Activated CD8-positive, alpha-beta T cell treated with anti-CD3 and anti-CD28 coated beads for 36 hours (primary cell): Measurements from ENCODE around the gene RRP15. TPM values are rescaled to one million over a fixed set of nuclear protein-coding genes. Genes with fewer than 3 reads are reported as not detected.
A peak's percentile ranks its signal among the peaks of the same experiment; 100 is the strongest.

Source experiments
- ATAC-seq: fragments of 200-7000 bp; cut with Tn5 transposase; one replicate; pipeline ENCODE4 v1.10.0; 2021; ENCODE audit warnings: mild to moderate bottlenecking, moderate library complexity
- CTCF ChIA-PET: fragments of 350-600 bp; sonication (Branson Sonifier 250); formaldehyde crosslinking; loops from one replicate; lab custom pipeline; 2021; ENCODE audit warnings: antibody characterized with exemption; lab: Charles Lee
- POLR2A ChIA-PET: fragments of 350-600 bp; sonication (Branson Sonifier 250); formaldehyde crosslinking; loops from one replicate; lab custom pipeline; 2021; ENCODE audit warnings: antibody characterized with exemption; lab: Charles Lee
- DNase-seq: peaks from one replicate; pipeline ENCODE4 v3.0.0-alpha.2; 2020
- H3K27ac Mint-ChIP-seq: one replicate; pipeline ENCODE4 v1.8.0; 2021; ENCODE audit warnings: mild to moderate bottlenecking, mixed read lengths
- H3K27me3 Mint-ChIP-seq: one replicate; pipeline ENCODE4 v1.8.0; 2021; ENCODE audit warnings: mixed read lengths
- H3K36me3 Mint-ChIP-seq: one replicate; pipeline ENCODE4 v1.8.0; 2021; ENCODE audit warnings: low read depth, mixed read lengths
- H3K4me1 Mint-ChIP-seq: one replicate; pipeline ENCODE4 v1.8.0; 2021; ENCODE audit warnings: low read depth, mixed read lengths
- H3K4me3 Mint-ChIP-seq: one replicate; pipeline ENCODE4 v1.8.0; 2021; ENCODE audit warnings: mild to moderate bottlenecking, moderate library complexity, mixed read lengths
- H3K9me3 Mint-ChIP-seq: one replicate; pipeline ENCODE4 v1.8.0; 2021; ENCODE audit warnings: mixed read lengths
- CTCF ChIP-seq: fragments of 200-600 bp; IDR thresholded peaks from one replicate; pipeline ENCODE4 v1.8.0; 2022; ENCODE audit warnings: antibody characterized with exemption, mild to moderate bottlenecking
- intact Hi-C: fragments of 100-400 bp; cut with micrococcal nuclease; formaldehyde crosslinking; loops from one replicate; pipeline ENCODE4 v1.10.0; 2022
- total RNA-seq, 2 experiments: library from RNA; stranded (reverse); gene quantifications; one replicate each; pipeline ENCODE4 v1.2.3, GENCODE V29; 2021

Gene RRP15
- total RNA-seq, 2 experiments from 2014 or later: 20.9 to 24.3 TPM

GRCh38 chr1:218383681-218384080 is 98.6 kb downstream of the RRP15 start:
- CTCF ChIA-PET: interaction anchor here (0.7 kb wide), 1 partner anchor 48 kb away, joined by 3 read pairs; no protein-coding TSS in a partner anchor
- no peak overlapping the region for H3K4me3 Mint-ChIP-seq
- ATAC-seq (no peak), DNase-seq (no peak)
- H3K9me3 Mint-ChIP-seq: no peaks in the 10 kb centered on the region
- peaks cover 7% of the 10 kb centered on the region for H3K4me1 Mint-ChIP-seq
- POLR2A ChIA-PET: no interaction called here
- peaks cover 55% of the 10 kb centered on the region for H3K27me3 Mint-ChIP-seq
- no peaks in the 10 kb centered on the region for H3K36me3 Mint-ChIP-seq
- no peak for TF ChIP-seq CTCF
- H3K27ac Mint-ChIP-seq: no peak overlapping the region
- intact Hi-C loops: no loop called here

- ChIA-PET CTCF (interaction anchor here (0.7 kb wide), 1 partner anchor 49 kb away, joined by 3 read pairs; no protein-coding TSS in a partner anchor), POLR2A (no interaction called here)
- Mint-ChIP-seq H3K4me1 (peaks cover 7% of the 10 kb centered on the region), H3K4me3 (no peak overlapping the region), H3K27me3 (peaks cover 57% of the 10 kb centered on the region), H3K9me3 (no peaks in the 10 kb centered on the region), H3K27ac (no peak overlapping the region), H3K36me3 (no peaks in the 10 kb centered on the region)
- intact Hi-C loops: no loop called here
- no peak for TF ChIP-seq CTCF
- ATAC-seq: peak; percentile 75
- peak; percentile 23 for DNase-seq
These were observed 99.5 kb downstream of the RRP15 start for GRCh38 chr1:218384581-218384993.

Other genes with a start within 250 kb of the RRP15 start
- not detected for gene TGFB2, start 60.0 kb downstream of the RRP15 start, total RNA-seq